DMS 273 treated with DMSO at 0.1 percent for 48 hours (cell line): ENCODE measurements around the gene SIGLEC12.

Experiments
- DNase-seq: peaks from one replicate; lab custom pipeline; 2025; lab: John Stamatoyannopoulos, UW

SIGLEC12 gene

DNA sequence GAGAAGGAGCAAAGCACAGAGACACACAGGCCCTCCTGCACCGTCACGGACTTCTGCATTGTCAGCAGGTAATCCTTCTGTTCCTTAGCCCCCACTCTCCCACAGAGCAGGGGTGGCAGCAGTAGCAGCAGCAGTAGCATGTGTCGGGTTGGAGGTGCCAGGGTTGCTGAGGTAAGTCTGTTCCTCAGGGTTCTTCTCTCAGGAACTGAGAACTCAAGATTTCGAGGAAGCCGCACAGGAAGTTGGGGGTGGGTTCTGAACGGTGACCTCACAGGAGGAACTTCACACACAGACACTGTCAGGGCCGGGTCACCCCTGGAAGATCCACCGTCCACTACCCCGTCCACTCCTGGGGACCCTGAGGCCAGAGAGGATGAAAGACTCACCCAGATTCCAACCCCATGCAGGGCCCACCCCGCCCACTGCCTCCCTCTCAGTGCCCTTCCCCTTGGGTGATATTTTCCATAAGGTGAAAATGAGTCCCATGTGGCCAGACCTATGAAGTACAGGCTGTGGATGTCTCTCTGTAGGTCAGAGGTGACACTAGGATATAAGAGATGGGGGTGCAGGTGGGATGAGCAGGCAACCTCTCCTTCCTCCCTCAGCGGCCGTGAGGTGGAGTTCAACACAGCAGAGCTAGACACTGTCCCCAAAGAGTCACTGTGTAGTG is at the start of gene SIGLEC12:
TSS of gene SIGLEC12 (minus strand) at position 207 of the 670 bp plus-strand sequence. CDS start at position 140, 67 bp downstream.
- DNase-seq, result no peak

DNA sequence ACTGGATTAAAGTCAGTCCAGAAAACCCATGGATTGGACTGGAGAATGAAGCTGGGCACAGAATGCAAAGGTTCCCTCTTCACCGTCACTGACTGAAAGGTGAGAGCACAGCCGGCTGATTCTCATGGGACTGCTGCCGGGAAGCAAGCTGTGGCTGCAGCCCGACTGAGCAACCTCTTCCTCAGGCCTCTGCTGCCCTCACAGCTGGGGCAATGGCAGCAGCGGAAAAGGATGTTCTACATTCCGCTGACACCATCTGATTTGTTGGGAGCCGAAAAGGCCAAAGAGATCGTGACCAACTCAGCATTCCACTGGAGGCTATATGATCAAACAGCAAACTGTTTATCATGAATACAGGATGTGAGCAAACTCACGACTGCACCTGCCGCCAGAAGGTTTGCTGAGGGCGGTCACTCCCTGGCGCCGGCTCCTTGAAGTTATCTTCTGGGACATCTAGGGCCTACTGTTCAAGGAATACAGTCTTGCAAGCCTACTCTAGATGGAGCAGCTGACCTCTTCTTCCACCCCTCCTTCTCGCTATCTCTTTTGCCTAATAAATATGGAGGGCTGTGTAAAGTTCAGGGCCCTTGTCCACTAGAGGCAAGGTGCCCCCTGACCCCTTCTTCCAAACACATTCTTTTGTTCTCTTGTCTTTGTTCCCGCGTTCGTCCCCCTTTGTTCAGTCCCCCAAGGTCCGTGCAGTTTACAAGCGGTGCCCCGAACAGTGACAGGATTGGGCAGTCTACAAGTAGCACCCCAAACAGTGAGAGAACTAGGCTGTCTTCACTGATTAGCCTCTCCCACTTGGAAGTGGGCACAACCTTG is 49.5 kb upstream of the SIGLEC12 start:
- DNase-seq, result no peak

DNA sequence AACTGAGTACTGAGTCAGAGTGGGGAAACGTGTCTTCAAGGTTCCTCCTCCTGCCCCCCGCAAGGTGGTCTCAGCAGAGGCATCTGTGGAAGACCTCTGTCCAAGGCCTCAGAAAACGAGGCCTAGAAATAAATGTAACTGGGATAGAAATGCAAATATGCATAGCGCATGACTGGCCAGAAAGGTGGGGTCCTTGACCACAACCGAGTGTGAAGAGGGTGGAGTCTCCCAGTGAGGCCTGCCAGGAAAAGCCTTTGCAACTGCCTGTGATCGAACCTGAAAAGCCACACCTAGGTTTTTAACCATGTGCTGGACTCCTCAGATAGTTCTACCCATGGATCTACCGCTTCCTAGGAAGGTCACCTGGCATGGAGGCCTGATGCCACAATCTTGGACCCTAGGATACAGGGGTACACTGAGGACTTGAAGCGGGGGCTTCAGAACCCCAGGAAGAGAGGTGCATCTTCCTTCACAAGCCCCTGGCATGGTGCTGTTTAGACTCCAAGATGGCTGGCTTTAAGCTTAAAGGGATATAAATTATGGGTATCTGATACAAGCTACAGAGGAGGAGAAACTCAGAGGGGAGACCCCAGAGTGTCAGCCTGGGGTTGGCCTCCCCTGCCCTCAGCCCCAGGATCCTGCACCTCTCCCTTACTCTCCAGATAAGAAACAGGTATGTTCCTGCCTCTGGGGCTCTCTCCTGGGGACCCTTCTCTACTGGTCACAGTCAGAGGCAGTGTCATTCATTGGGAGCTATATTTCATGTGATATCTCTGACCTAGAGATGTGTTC is 48.1 kb upstream of the SIGLEC12 start:
- no peak for DNase-seq

DNA sequence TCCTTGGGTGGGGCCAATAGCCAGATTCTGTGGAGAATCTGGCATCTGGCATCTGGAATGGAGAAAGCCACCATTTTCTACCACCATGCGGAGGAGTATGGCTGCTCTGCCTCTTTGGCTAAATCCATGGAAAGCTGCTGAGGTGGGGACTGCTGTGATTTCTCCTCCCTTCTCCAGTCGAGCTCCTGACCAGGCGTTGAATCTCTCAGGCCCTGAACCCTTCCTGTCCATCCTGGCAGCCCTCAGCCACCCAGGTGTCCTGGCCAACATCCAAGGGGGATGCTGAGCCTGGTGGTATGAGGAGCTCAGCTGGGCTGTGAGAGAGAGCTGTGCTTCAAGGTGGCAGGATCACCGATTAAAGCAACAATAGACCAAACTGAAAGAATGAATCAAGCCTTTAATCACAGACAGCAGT is 47.3 kb upstream of the SIGLEC12 start:
- DNase-seq, result no peak

DNA sequence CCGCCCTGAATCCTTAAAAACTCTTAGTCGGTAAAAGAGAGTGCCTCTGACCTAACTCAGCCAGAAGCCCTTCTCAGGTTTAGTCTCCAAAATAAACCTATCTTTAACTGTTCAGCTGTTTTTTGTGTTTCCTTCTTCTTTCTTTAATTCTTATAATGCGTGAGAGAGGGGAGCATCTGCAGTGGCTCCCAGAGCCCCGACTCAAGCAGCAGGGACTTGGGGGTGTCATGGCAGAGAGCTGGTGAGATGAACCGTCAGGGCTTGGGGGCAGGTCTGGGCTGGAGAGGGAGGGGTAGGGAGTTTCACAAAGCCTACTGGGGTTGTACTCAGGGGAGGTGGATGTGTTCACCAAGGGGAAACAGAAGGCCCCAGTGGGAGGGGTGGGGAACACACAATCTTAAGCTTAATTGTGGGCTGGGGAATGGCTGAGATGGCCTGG is 46.6 kb upstream of the SIGLEC12 start:
- DNase-seq, result no peak

DNA sequence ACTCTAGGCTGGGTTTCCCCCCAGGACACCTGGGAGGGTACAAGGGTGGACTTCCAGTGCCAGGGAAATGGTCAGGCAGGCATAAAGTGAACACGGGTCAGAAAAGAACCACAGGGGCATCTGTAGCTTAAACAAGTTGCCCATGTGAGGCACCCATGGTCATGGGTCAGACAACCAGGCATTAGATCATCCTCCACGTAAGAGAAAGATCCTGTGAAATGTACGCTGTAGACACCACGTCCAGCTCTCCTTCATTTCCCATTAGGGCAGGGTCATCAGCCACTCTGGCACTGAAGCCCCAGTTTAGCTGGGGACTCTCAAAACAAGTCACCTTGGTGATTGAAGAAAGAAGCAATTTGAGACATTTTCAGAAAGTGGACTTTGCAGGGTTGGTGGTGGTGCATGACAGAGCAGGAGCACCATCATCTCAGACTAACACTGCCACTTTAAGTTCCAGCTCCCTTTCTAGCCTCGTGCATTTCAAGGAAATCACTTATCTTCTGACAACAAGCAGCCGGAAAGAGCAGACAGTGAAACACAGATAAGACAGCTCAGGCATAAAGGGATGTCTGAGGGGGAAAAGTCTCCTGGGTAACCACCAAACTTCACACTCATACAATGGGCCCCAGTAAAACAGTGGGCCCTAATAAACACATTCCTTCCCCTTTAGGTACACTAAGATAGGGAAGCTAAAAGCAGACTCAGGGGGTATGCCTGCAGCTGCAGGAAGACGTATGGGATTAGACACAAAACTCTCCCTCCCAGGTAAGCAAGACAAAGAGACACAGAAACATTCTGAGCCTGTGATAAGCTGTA is 46.0 kb upstream of the SIGLEC12 start:
- no peak for DNase-seq

DNA sequence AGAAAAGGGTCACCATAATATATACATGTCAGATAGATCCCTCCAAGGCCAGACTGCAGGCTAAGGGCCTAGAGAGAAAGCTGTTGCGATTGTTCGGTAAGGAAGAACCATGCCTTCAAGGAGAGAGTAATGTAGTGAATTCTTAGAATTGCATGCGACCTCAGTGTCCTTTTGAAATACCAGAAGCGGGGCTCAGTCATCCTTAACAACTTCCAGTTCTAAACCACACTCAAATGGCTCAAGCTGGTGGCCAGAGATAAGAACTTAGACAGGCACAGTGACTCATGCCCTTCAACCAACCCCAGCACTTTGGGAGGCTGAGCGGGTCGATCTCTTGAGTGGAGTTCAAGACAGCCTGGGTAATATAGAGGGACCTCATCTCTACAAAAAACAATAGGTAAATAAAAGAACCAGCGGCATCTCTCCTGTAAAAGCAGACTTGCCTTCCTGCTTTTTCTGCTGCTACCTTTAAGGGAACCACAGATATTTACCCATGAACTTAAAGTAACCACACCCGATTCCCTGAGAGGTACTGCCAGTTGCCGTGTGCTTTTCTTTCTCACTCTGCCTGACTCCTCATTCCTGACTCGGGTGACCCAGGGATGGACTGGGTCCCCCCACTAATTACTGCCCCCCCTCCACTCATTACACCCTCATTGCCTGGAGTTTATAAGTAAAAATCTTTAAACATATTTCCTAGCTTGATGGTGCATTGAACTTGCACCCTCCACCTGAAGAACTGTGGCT is 45.2 kb upstream of the SIGLEC12 start:
- no peak for DNase-seq

DNA sequence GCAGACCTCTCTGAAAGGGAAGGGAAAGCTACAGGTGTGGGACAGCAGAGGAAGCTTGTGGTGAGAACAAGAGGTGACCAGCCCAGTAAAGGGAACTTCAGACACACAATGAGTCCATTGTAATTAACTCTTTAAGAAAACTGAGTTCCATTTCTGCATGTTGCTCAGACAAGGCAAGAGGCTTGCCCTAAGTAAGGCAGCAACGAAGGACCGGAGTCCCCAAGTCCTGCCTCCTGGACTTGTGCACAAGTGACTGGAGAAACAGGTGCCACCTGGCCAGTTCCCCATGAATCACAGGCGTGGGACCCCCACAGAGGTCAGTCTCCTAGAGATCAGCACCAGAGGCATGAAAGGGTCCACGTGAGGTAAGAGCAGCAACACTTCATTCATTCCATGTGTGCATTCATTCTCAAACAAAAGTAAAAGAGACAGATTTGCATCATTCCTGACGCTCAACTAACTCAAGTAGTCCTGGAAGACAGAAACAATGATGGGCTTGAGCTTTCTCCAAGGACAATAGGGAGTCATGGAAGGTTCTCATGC is 44.6 kb upstream of the SIGLEC12 start:
- no peak for DNase-seq

DNA sequence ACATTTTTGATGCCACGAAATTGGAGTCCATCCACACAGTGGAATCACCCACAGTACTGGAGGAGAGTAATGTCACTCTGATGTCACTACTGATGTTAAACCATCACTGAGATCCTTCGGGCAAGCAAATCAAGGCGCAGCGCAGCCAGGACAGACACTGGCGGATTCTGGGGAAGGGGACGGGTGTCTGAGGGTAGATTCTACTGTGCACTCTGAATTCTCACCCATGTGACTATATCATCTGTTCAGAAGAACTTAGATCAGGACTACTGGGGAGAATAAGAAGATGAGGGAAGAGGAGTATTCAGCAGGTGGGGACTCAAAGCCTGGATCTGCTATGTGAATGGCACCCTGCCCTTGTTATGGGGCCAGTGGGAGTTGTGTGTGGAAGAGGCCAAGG is 42.4 kb upstream of the SIGLEC12 start:
- DNase-seq, result no peak

DNA sequence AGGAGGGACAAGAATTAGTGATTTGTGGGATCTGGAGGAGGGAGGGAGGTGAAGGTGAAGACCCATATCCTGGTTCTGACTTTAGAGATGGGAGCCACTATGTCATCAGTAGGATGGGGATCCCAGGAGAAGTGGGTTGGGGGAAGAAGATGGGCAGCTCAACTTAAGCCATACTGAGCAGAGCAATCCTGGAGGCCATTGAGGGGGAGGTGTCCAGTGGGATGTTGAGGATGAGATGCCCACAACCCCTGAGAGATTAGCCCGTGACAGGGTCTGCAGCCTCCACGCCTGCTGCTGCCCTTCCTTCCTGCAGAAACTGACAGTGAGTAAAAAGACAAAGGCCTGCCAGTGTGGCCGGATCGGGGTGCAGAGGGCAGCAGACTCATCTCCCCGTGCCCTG is 41.1 kb upstream of the SIGLEC12 start:
- no peak for DNase-seq

DNA sequence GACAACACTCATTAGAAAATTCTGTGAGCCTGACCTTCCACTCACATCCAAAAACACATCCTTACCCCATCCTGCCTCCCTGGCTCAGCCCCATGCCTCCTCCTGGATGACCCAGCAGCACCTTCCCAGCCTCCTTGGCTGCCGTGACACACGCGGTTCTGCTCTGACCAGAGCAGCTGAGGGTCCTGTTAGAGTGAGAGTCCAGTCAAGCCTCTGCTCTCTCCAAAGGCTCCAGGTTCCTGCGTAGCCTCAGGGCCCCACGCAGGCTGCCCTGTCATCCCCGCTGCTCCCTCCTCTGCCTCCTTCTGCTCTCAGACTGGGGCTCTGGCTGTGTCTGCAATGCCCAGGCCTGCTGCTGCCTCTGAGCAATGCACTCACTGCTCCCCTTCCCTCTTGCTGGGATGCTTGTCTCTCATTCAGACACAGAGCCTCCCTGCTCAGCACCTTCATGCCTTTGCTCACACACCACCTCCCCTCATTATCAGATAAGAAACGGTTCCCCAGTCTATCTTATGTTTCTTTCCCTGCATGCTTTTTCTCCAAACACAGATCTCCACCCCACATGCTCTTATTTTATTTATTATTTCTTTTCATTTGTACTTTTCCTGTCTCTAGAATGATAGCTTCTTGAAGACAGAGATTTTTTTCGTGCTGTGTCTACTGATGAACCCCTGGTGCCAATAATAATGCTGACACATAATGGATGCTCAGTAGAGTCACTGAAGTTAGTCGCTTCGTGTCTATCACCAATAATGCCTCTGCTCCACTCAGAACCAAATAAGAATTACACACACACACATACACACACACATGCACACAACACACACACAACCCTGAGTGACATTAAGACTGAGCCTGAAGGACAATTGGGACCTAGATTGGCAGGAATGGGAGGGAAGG is 40.1 kb upstream of the SIGLEC12 start:
- DNase-seq, result no peak

DNA sequence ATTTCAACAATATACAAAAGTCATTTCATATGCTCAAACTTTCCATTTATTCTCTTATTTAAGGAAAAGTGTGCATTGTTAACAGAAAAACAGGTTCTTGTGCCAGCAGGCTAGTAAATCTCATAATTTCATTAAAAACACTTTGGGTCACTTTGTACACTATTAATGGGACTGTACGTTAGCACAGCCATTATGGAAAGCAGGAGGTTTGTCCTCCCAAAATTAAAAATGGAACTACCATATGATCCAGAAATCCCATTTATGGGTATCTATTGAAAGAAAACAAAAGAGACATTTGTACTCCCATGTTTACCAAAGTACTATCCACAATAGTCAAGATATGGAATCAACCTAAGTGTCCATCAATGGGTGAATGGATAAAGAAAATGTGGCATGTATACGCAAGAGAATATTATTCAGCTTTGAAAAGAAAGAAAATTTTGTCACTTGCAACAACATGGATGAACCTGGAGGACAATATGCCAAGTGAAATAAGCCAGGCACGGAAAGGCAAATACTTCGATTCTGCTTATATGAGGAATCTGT is 38.3 kb upstream of the SIGLEC12 start:
- no peak for DNase-seq

DNA sequence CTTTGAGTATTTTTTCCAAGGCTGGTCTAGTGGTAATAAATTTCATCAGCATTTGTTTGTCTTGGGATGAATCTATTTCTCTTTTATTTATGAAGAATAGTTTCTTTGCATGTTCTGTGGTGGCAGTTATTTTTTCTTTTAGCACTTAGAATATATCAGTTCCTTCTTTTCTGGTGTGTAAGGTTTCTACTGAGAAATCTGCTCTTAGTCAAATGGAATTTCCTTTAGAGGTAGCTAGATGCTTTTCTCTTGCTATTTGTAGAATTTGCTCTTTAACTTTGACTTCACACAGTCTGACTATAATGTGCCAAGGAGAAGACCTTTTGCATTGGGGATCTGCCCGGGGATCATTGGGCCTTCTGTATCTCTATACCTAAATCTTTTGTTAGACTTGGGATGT is 33.9 kb upstream of the SIGLEC12 start:
- DNase-seq, result no peak

DNA sequence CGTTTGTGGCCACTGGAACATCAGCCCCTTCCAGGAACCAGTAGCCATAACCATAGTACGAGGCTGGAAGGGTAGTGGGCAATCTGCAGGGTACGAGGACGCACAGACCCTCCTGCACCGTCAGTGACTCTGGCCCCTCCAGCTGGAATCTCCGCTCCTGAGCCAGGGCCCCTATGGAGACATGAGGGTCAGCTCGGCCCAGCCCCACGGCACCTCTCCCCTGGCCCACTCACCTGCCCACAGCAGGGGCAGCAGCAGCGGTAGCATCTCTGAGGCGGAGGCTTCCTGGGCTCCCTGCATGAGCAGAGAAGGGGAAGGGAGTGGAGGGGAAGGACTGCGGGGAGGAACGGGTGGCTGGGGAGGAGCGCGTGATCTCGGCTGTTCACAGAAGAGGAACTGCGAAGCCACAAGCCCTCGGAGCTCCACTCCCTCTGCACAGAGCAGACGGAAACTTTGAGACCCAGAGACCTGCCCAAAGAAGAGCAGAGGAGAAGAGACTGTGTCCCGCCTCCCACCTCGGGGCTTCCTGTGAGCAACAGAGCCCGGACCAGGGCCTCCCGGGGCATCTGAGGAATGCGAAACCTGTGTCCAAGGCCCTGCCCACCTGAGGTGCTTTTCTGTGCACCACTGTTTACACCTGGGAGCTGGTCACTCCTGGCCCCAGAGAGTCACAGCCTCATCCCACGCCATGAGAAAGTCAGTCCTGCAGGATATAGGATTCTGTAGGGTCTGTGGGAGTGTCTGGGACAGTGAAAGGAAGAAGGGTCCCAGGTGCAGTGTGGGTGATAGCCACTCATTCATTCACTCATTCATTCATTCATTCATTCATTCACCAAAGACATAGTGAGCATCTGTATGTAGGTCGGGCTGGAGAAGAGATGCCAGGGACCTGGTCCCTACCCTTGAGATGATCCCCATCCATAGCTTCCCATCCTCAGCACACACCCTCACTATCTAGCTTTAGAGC is 30.0 kb upstream of the SIGLEC12 start, which contains the start of gene SIGLEC6:
TSS of gene SIGLEC6 (minus strand) at position 322 of the 967 bp plus-strand sequence. CDS start at position 300, 22 bp downstream.
- no peak for DNase-seq

DNA sequence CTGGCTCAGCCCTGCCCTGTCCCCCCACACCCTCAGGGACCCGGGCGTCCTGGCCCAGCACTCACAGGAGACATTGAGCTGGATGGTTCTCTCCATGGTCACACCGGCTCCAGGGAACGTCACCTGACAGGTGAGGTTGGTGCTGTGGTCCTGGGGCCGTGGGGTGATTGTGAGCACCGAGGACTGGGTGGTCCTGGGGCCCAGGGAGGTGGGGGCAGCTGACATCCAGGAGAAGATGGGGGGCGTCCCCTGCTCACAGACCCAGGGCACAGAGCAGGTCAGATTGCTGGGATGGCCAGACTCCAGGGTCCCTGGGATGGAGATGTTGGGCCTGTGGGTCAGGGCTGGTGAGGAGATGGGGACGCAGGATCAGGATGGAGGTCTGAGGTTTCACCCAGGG is 29.0 kb upstream of the SIGLEC12 start:
- DNase-seq, result no peak

DNA sequence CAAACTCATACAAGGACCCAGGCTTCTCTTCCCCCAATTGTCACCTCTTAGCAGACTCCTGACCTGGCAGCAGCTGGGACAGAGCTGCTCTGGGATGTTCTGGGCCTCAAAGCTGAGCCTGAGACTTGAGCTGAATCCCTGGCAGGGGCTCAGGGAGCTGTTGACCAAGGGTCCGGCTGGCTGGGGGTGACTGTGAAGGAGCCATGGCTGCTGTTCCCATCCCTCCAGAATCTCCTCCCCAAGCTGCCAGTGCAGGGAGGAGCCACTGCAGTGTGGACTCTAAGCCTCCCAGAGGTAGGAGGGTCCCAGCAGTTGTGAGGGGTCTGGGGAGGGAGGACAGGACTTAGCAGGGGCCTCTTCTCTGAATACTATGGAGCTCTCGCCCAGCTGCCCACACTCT is 27.7 kb upstream of the SIGLEC12 start:
- DNase-seq, result no peak

DNA sequence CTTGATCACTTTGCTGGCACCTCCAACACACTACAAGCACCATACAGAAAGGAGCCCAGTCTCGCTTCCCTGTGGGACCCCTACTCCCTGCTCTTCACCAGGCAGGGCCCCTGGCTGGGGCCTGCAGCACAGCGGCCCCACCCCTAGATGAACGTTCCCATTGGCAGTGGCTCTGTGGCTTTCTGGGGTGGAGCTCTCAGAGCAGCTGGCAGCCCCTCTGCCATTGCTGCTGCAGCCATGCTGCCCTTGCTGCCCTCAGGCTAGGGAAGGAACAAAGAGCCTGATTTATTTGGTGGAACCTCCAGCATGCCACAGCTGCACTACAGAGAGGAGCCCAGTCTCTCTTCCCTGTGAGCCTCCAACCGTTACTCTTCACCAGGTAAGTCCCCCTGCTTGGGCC is 24.1 kb upstream of the SIGLEC12 start:
- no peak for DNase-seq

DNA sequence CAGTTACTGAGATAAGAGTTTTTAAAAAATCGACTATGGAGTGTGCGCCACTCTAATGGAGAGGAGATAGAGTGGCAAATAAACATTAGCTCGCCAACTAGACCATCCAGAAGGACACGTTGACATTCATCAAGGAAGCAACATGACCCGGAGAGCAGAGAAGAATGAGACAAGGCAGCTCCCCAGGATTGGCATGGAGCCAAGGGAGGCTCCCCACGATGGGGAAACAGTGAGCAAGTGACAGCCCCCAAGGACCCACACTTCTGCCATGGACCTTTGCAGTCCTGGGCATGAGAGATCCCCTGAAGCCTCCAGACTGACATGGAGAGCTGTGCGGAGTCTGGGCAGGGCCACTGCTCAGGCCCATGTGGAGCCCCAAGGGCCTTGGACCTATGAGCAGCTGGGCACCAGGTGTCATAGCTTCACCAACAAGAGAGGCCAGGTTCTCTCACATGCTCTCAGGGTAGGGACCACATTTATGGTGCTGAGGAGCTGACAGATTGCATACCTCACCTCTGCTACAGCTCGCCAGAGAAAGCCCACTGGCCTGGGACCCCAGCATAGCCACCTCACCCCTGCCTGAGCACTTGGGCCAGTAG is 23.2 kb upstream of the SIGLEC12 start:
- no peak for DNase-seq
